HepG2 (cell line): Measurements from ENCODE around the gene ZNF274. TPM values are rescaled to one million over a fixed set of nuclear protein-coding genes. Genes with fewer than 3 reads are reported as not detected.

Source experiments
- CBFB ChIP-seq: sonication (generic); formaldehyde crosslinking; IDR thresholded peaks from 2 replicates; pipeline ENCODE4 v1.4.0; 2020; ENCODE audit warnings: missing genetic modification reagents
- CENPBD1 ChIP-seq: sonication (generic); formaldehyde crosslinking; IDR thresholded peaks from 2 replicates; pipeline ENCODE4 v1.8.0; 2022; ENCODE audit warnings: missing genetic modification reagents, low read depth, mild to moderate bottlenecking, borderline replicate concordance
- ETV6 ChIP-seq: sonication (generic); formaldehyde crosslinking; conservative IDR thresholded peaks from 2 replicates; pipeline ENCODE4 v1.4.0; 2020; ENCODE audit warnings: missing genetic modification reagents
- FOXA3 ChIP-seq: IDR thresholded peaks from 2 replicates; pipeline ENCODE4 v1.6.1; 2016; ENCODE audit warnings: missing genetic modification reagents, missing compliant biosample characterization
- FOXO1 ChIP-seq: sonication (generic); formaldehyde crosslinking; IDR thresholded peaks from 2 replicates; pipeline ENCODE4 v1.4.0; 2020; ENCODE audit warnings: missing genetic modification reagents
- KLF15 ChIP-seq: sonication (generic); formaldehyde crosslinking; IDR thresholded peaks from 2 replicates; pipeline ENCODE4 v1.8.1; 2023; ENCODE audit warnings: borderline replicate concordance, mild to moderate bottlenecking, inconsistent platforms, missing genetic modification reagents, mixed read lengths
- MEF2D ChIP-seq: sonication (generic); formaldehyde crosslinking; IDR thresholded peaks from 2 replicates; pipeline ENCODE4 v1.5.1; 2020; ENCODE audit warnings: mild to moderate bottlenecking, missing genetic modification reagents
- PHF20 ChIP-seq: sonication (generic); formaldehyde crosslinking; IDR thresholded peaks from 2 replicates; pipeline ENCODE4 v1.5.0; 2020; ENCODE audit warnings: mild to moderate bottlenecking, missing genetic modification reagents
- TOPORS ChIP-seq: sonication (generic); formaldehyde crosslinking; IDR thresholded peaks from 2 replicates; pipeline ENCODE4 v1.8.0; 2023; ENCODE audit warnings: mild to moderate bottlenecking, missing genetic modification reagents
- U2AF1 ChIP-seq: fragments of 200-400 bp; formaldehyde crosslinking; optimal IDR thresholded peaks from 2 replicates; pipeline ENCODE3; 2017; ENCODE audit warnings: mild to moderate bottlenecking, low read depth, low read length
- XRCC5 ChIP-seq: fragments of 200-400 bp; formaldehyde crosslinking; optimal IDR thresholded peaks from 2 replicates; pipeline ENCODE3; 2017; ENCODE audit warnings: mild to moderate bottlenecking, low read length
- YEATS2 ChIP-seq: sonication (generic); formaldehyde crosslinking; IDR thresholded peaks from 2 replicates; pipeline ENCODE4 v1.4.0; 2020; ENCODE audit warnings: missing genetic modification reagents, borderline replicate concordance
- ZEB1 ChIP-seq: IDR thresholded peaks from 2 replicates; pipeline ENCODE4 v1.6.1; 2012; ENCODE audit warnings: mild to moderate bottlenecking, low read depth, inconsistent platforms; ENCODE audit not compliant: insufficient replicate concordance
- ZNF232 ChIP-seq: sonication (generic); formaldehyde crosslinking; IDR thresholded peaks from 2 replicates; pipeline ENCODE4 v1.4.0; 2020; ENCODE audit warnings: missing genetic modification reagents, borderline replicate concordance
- ZNF331 ChIP-seq: sonication (generic); formaldehyde crosslinking; IDR thresholded peaks from 2 replicates; pipeline ENCODE4 v1.4.0; 2020; ENCODE audit warnings: missing genetic modification reagents
- ZNF431 ChIP-seq: sonication (generic); formaldehyde crosslinking; IDR thresholded peaks from 2 replicates; pipeline ENCODE4 v1.9.0; 2022; ENCODE audit warnings: missing genetic modification reagents, low read depth, mild to moderate bottlenecking, borderline replicate concordance
- polyA plus RNA-seq, 8 experiments: library from polyadenylated mRNA; depleted of rRNA in 3 of 8; stranded (reverse) in 7 of 8; unstranded in 1 of 8; fragments of >200 nt; fragmentation: Illumina TruSeq in 4 of 8; extraction: Trizol in 4 of 8; gene quantifications; 2 replicates each; pipeline versions ENCODE4 v1.2.1 to v1.2.3, GENCODE V29; 2011 to 2016; ENCODE audit warnings: low read depth in 4 of 8, missing spikeins in 1 of 8, mixed read lengths in 1 of 8; ENCODE audit not compliant: insufficient read depth in 1 of 8
- total RNA-seq, 5 experiments: library from RNA; depleted of rRNA; stranded (reverse); fragments of >200 nt; fragmentation: Illumina TruSeq; extraction: Trizol; gene quantifications; 2 replicates each; pipeline ENCODE4 v1.2.3, GENCODE V29; 2016; ENCODE audit warnings: low read depth in 1 of 5
- TF ChIP-seq, protein P1 (sequence below): sonication (generic); formaldehyde crosslinking; IDR thresholded peaks from 2 replicates; pipeline ENCODE4 v1.5.1; 2020; ENCODE audit warnings: mild to moderate bottlenecking, missing genetic modification reagents, moderate library complexity
- TF ChIP-seq, protein P2 (sequence below): sonication (generic); formaldehyde crosslinking; IDR thresholded peaks from 2 replicates; pipeline ENCODE4 v1.4.0; 2020; ENCODE audit warnings: mild to moderate bottlenecking, missing genetic modification reagents
- TF ChIP-seq, protein P3 (sequence below): sonication (generic); formaldehyde crosslinking; conservative IDR thresholded peaks from 2 replicates; pipeline ENCODE4 v1.4.0; 2020; ENCODE audit warnings: missing genetic modification reagents
- TF ChIP-seq, protein P4 (sequence below): sonication (generic); formaldehyde crosslinking; IDR thresholded peaks from 2 replicates; pipeline ENCODE4 v1.4.0; 2020; ENCODE audit warnings: missing genetic modification reagents

ZNF274 gene
- total and polyA plus RNA-seq, 2 of the 13 experiments (the other 11 are each of a cell fraction or from before 2014, with no cell fraction given): 16.1 to 23.0 TPM

- TF ChIP-seq, protein P1, sequence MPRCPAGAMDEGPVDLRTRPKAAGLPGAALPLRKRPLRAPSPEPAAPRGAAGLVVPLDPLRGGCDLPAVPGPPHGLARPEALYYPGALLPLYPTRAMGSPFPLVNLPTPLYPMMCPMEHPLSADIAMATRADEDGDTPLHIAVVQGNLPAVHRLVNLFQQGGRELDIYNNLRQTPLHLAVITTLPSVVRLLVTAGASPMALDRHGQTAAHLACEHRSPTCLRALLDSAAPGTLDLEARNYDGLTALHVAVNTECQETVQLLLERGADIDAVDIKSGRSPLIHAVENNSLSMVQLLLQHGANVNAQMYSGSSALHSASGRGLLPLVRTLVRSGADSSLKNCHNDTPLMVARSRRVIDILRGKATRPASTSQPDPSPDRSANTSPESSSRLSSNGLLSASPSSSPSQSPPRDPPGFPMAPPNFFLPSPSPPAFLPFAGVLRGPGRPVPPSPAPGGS: no peak
- TF ChIP-seq ZNF232 (CRISPR knock-in tag) (no peak), TOPORS (no peak), ZNF331 (CRISPR knock-in tag) (peak; percentile 36; the same call in 1 of the 2 replicates), MEF2D (CRISPR knock-in tag) (0 out of 2 replicates have a peak, but pooled peaks have one; percentile 30), ETV6 (CRISPR knock-in tag) (0 out of 2 replicates have a peak, but pooled peaks have one; percentile 20), FOXO1 (CRISPR knock-in tag) (peak; percentile 34; the same call in 1 of the 2 replicates), FOXA3 (CRISPR knock-in tag) (0 out of 2 replicates have a peak, but pooled peaks have one; percentile 24), CBFB (CRISPR knock-in tag) (0 out of 2 replicates have a peak, but pooled peaks have one; percentile 58), PHF20 (CRISPR knock-in tag) (peak; percentile 83), CENPBD1 (CRISPR knock-in tag) (no peak), ZEB1 (peak; percentile 37), YEATS2 (CRISPR knock-in tag) (peak; percentile 76; the same call in 1 of the 2 replicates), KLF15 (CRISPR knock-in tag) (no peak), XRCC5 (peak; percentile 20), ZNF431 (CRISPR knock-in tag) (no peak), U2AF1 (peak; percentile 65)
- TF ChIP-seq, protein P2, sequence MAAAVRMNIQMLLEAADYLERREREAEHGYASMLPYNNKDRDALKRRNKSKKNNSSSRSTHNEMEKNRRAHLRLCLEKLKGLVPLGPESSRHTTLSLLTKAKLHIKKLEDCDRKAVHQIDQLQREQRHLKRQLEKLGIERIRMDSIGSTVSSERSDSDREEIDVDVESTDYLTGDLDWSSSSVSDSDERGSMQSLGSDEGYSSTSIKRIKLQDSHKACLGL: peak; percentile 58; the same call in 1 of the 2 replicates
- TF ChIP-seq, protein P3, sequence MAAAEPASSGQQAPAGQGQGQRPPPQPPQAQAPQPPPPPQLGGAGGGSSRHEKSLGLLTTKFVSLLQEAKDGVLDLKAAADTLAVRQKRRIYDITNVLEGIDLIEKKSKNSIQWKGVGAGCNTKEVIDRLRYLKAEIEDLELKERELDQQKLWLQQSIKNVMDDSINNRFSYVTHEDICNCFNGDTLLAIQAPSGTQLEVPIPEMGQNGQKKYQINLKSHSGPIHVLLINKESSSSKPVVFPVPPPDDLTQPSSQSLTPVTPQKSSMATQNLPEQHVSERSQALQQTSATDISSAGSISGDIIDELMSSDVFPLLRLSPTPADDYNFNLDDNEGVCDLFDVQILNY (CRISPR knock-in tag): no peak
- TF ChIP-seq, protein P4, sequence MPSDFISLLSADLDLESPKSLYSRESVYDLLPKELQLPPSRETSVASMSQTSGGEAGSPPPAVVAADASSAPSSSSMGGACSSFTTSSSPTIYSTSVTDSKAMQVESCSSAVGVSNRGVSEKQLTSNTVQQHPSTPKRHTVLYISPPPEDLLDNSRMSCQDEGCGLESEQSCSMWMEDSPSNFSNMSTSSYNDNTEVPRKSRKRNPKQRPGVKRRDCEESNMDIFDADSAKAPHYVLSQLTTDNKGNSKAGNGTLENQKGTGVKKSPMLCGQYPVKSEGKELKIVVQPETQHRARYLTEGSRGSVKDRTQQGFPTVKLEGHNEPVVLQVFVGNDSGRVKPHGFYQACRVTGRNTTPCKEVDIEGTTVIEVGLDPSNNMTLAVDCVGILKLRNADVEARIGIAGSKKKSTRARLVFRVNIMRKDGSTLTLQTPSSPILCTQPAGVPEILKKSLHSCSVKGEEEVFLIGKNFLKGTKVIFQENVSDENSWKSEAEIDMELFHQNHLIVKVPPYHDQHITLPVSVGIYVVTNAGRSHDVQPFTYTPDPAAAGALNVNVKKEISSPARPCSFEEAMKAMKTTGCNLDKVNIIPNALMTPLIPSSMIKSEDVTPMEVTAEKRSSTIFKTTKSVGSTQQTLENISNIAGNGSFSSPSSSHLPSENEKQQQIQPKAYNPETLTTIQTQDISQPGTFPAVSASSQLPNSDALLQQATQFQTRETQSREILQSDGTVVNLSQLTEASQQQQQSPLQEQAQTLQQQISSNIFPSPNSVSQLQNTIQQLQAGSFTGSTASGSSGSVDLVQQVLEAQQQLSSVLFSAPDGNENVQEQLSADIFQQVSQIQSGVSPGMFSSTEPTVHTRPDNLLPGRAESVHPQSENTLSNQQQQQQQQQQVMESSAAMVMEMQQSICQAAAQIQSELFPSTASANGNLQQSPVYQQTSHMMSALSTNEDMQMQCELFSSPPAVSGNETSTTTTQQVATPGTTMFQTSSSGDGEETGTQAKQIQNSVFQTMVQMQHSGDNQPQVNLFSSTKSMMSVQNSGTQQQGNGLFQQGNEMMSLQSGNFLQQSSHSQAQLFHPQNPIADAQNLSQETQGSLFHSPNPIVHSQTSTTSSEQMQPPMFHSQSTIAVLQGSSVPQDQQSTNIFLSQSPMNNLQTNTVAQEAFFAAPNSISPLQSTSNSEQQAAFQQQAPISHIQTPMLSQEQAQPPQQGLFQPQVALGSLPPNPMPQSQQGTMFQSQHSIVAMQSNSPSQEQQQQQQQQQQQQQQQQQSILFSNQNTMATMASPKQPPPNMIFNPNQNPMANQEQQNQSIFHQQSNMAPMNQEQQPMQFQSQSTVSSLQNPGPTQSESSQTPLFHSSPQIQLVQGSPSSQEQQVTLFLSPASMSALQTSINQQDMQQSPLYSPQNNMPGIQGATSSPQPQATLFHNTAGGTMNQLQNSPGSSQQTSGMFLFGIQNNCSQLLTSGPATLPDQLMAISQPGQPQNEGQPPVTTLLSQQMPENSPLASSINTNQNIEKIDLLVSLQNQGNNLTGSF (CRISPR knock-in tag): 0 out of 2 replicates have a peak, but pooled peaks have one; percentile 37
Measured at GRCh38 chr19:58228585-58229254, 45.9 kb downstream of the ZNF274 start, which contains the start of gene ZNF544 (continued).
